HK-2 (cell line): ENCODE results near the gene EPS8L3.
A peak's percentile ranks its signal among the peaks of the same experiment; 100 is the strongest.
"Not testable (repeated sequence)": the region's sequence is repeated elsewhere in the genome, so short reads cannot be mapped to it uniquely, and the experiment has no call there.

Experiments
- DNase-seq: peaks from one replicate; pipeline ENCODE4 v3.0.0-alpha.2; 2018; ENCODE audit not compliant: unreplicated experiment

EPS8L3 gene

GRCh38 chr1:109763646-109764415, at the start of gene EPS8L3:
Gene EPS8L3, minus strand, starts transcription at chr1:109763923. Its CDS starts 2,174 bp downstream, at chr1:109761749.
- DNase-seq: no peak

DNA sequence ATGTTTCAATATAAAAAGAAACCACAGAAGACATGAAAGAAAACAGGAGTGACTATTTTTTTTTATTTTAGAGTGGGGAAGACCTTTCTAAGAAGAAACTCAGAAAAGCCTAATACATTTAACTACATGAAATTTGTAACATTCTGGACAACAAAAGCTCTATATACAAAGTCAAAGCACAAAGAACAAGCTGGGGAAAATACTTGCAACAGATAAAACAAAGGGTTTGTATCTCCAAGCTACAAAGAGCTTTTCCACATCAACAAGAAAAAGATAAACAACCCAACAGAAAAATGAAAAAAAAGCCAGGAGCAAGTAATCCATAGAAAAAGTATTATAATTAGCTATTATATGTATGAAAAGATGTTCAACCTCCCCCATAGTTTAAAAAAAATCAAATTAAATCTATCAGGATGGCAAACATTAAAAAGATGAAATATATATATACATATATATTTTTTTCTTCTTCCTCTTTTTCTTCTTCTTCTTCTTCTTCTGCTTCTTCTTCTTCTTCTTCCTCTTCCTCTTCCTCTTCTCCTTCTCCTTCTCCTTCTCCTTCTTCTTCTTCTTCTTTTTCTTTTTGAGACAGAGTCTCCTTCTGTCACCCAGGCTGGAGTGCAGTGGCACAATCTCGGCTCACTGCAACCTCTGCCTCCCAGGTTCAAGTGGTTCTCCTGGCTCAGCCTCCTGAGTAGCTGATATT, 49.1 kb upstream of the EPS8L3 start:
- no peak for DNase-seq

DNA sequence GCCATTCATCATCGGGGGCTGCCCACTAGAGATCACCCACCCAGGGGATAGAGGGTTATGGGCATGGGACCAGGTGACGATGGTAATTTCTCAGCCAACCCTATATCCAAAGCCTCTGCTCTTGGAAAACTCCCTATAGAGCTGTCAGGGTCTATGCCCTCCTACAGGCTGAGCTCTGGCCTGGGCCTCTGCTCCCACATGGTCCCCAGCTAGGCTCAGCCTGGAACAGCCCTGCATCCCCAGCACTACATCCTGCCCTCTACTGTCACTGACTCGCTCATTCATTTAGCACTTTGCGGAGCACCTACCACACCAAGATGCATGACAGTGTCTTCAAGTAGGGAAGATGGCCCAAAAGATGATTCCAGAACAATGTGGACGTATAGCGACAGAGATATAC, 45.0 kb upstream of the EPS8L3 start:
- no peak for DNase-seq

GRCh38 chr1:109807822-109808680, 44.3 kb upstream of the EPS8L3 start:
- DNase-seq: peak; percentile 63

DNA sequence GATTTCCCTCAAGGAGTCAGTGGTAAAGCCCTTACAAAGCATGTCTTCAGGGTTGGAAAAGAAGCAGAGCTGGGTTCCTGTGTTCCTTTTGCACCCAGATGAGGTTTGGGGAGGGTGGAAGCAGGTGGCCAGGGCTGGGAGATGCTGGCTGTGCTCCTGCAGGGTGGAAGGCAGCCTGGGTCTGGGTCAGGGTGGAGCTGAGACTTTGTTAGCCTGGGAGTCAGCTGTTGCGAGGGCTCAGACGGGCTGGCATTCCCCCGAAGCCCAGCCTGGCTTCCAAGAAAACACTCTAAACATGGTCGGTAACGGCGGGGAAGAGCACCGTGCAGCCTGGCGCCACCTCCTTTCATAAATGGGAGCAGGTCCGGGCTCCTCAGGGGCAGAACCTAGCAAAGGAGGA, 43.7 kb upstream of the EPS8L3 start:
- no peak for DNase-seq

GRCh38 chr1:109806733-109807400, 43.1 kb upstream of the EPS8L3 start:
- no peak for DNase-seq

DNA sequence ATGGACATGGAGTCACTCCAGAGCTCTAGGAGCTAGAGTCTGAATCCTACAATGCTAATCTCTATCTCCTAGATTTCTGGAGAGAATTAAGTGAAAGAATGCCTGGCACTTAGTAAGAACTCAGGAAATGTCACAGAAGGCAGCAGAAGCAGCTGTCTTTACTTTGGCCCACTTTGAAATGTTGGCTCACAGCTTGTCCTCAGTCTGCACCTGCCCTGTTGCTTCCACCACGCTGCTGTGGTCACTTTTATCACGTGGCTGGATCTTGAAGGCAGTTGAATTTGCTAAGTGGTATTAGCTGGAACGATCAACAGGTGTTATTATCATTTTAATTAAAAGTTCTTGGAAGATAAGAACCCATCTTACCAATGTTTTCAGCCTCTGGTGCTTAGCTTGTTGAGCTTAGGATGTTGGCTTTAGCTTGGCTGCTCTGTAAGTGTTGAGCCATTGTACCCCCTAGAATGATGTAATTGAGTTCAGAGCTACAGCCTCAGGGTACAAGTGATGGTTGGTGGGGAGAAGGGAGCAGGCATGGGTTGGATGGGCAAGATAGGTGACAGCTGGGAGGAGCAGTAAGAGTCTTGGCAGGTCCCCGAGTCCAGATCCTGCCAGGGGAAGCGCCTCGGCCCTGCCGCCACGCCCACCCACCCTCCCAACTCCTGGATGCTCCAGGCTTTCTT, 41.9 kb upstream of the EPS8L3 start:
- no peak for DNase-seq

DNA sequence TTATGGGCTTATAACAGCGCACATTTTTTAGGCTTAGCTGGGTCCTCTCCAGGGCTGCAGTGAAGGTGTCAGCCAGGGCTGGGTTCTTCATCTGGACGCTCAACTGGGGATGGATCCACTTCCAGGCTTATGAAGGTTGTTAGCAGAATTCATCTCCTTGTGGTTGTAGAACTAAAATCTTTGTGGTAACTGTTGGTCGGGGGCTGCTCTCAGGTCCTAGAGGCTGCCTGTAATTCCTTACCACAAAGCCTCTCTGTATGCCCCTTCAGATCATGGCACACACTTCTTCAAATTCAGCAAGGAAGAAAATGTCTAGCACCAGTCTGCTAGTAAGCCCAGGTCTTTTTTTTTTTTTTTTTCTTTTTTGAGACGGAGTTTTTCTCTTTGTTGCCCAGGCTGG, 40.9 kb upstream of the EPS8L3 start:
- no peak for DNase-seq

DNA sequence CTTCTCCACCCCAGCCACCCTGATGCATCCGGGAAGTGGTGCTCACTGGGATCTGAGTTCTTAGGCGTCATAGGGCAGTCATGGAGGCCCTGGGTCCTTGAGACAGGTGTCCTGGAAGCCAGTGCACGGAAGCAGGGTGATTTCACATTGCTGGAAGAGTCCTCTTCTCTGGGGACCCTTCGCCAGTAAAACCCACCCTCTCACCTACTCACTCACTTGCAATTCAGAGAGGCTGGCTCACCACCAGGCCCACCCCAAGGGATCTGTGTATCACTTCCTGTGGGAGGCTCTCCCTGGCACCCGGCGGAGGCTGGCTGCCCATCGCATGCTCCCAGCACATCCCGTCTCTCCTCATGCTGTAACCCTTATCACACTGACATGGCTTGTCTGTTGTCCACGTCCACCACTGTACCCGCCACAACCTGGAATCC, 40.2 kb upstream of the EPS8L3 start:
- DNase-seq: no peak

DNA sequence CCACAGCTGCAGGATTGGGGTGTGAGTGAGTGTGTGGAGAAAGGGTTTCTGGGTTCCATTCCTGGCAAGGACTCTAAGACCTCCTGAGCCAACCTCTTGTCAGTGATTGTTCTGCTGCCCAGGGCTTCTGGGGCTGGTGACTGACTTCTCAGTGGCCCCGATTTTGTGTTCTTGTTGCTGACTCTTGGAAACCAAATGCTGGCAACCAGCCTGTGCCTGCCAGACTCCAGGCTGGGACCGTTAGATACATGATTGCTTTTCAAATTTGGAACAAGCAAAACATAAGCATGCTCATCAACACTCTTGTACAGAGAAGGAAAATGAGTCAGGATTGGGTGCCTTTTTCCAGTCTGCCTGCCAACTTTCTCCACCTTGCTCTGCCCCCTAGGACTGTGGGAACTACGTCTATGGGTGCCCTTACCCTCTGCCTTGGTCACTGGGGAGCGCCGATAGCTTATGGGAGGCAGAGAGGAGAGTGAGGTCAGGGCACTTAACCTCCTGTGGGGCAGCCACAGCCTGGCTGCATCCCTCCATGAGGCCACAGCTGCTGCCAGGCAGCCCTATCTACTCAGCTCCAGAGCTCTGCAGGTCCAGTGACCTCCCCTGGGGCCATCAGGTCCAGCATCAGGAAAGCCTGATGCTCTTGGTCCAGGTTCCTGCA, 39.3 kb upstream of the EPS8L3 start:
- DNase-seq: no peak

DNA sequence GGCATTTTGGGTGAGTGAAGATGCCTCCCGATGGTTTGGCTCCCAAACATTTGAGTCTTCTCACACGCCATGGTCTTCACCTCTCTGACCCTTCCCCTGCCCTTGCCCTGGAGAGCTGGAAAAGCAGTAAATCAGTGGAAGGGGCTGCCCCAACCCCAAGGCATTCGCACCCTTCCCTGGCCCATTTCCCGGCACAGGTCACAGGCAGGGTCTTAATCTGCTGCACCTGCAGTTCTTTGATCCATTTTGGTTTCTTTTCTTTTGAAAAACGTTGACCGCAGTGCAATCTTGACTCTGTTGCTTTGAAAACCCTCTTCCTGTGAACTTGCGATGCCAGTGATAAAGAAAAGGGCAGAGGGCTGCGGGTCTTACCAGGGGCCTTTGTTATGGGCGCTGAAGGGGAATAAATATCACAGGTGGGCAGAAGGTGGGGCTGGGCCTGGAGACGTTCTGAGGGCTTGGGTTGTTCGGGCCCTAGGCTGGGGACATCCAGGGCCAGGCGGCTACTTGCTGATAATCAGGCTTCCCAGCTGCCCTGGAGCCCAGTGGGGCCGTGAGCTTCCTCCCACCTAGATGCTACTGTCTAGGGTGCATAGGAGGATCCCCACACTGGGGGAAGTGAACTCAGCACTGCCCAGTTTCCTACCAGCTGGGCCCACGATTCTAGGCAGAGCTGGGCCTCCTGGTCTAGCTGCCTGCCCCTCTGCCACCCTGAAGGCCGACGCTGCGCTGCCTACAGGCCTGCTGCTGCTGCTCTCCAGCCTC, 38.6 kb upstream of the EPS8L3 start:
- no peak for DNase-seq

DNA sequence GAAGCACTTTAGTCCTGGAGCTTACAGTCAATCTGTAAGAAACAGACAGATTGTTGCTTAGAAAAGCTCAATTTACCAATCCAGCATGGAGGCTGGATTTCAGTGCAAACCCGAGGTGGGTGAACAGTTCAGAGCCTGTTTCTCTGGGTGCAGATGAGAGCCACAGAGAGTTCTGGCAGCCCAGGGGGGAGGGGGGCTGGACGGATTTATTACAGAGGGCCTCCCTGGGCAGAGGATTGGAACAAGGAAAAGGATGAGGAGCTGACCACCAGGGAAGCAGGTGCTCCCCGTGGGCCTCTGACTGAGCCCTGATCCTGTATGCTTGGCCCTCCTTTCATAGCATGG, 38.0 kb upstream of the EPS8L3 start:
- DNase-seq: no peak

DNA sequence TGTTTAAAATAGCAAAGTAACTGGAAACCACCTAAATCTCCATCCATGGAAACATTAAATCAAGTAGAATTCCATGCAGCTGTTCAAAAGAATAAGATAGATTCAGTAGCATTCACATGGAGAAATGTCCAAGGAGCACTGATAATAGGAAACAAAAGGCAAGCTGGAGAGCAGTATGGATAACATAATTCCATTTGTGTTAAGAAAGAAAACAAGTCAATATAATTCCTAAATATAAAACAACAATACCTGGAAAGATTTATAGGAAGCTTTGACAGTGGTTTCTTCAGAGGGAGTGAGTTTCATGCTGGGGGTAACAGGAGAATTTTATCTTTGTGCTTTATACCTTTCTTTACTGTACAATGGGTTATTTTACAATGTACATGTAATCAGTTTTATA, 36.6 kb upstream of the EPS8L3 start:
- no peak for DNase-seq

DNA sequence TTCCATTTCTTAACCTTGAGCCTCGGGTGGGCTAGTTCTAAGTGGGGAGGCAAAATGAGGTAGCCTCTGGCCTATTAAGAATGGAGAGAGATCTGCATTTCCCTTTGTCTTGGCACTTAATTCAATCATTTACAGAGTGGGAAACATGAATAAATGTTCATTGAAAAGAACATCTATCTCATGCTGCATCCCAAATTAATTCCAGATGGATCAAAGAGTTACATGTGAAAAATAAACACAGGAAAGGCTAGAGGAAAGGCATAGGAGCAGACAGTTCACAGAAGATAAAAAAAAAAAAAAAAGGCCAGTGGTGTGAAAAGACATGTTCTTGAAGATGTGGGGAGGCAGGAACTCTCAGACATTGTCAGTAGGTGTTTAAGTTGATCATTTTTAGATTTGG, 35.7 kb upstream of the EPS8L3 start:
- DNase-seq: no peak

- DNase-seq: not testable (repeated sequence)
Measured at GRCh38 chr1:109797303-109797595, 33.5 kb upstream of the EPS8L3 start.

DNA sequence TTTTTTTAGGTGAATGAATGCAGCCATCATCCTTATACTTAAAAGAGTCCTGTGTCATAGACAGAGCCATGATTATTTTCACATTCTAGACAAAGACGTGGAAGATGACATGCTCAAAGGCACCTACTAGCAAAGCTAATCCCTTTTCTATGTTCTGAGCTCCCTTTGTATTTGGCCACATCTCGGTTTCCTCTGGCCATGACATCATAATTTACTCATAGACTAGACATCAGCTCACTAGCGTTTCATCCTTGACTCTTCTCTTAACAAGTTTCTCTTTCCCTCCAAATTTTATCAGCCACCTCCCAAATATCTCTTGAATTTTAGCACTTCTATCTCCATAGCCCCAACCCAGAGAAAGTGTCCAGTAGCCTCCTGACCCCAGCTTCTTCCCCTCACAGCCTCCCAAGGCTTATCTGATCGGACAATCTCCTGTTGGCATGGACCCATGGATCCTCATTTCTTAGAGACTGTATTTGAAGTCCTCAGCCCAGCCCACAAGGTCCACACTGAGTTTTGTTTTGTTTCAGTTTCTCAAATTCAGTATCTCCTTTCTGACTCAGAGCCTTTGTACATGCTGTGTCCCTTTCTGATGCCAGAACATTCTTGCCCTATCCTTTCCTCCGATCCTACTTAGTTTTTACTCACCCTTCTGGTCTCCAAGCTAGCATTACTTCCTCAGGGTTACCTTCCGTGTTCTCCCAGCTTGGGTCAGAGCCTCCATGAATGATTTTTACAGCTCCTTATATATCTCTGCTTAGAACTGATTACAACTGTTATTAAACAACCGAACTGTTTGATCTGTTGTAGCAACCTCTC, 33.0 kb upstream of the EPS8L3 start:
- DNase-seq: no peak

DNA sequence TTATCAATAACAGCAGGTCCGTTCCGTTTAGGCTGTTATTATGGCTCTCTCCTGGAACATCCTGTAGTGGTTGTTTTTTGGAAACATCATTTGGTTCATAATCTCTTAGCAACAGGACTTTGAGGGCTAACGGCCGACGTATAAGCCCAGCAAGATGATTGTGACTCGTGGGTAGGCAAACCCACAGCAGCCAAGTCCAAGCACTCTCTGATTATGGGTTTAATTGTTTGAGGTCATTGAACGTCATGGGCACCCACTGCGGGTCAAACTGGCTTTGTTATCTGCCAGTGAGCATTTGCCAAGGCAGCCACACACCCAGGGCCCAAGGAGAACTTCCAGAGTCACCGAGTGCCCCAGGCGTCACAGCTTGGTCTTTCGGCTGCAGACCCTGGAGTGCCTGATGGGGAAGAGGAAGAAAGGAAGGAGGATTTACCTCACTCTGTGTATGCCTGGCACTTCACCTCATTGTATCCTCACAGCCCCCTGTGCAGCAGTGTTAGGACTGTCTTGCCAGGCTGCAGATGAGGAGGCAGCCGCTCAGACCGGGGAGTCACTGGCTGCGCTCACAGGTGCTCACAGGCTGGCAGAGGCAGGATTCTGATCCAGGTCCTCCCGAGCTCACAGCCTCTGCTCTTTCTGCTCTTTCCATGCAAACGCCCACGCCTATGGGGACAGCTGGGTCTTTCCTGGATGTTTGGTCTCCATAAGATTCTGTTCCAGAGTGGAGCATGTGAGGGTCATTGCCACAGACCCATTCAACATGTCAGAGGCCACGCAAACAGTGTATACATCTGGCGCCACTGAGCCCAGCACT, 30.8 kb upstream of the EPS8L3 start:
- no peak for DNase-seq

DNA sequence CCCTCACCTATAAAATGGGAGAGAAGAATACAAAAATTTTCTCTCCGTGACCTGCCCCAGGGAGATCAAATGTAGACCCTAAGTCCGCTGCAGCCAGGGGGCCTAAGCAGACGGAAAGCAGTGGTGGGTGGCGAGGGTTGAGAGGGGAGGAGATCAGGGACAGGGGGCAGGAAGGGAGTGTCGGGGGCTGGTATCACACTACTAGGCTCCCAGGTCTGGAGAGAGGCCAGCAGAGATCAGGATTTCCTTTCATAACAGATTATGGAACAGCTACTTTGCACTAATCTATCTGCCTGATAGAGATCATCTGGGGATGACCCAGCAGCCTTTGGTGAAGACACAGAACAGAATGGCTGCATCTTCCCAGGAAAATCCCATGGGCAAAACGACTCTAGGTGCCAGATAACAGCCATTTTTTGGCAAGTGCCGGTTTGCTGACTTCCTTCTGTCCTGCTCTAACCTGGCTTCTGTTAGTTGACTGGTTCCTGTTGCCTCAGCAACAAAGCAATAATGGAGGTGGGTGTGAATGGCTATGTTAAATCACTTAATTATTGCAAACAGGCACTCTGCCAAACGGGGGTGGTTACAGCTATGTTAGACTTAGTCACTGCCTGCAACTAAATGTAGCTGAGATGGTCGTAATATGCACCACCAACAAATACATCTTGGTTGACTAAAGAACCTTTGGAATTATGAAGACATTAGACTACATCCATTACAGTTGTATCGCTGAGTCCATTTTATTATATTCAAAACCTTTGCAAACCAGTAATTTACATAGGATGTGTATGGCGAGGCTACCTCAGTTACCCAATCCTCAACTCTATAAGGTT, 30.0 kb upstream of the EPS8L3 start:
- DNase-seq: no peak
